DMS53 (cell line): ENCODE data around the gene IGFBP5.

Experiments
- DNase-seq: peaks from one replicate; lab custom pipeline; 2025; lab: John Stamatoyannopoulos, UW

Gene IGFBP5

GRCh38 chr2:216687646-216688045, 7.7 kb downstream of the IGFBP5 start:
- DNase-seq, result peak; percentile 25

- DNase-seq, result no peak
Observed at GRCh38 chr2:216687111-216687510, 8.2 kb downstream of the IGFBP5 start.

GRCh38 chr2:216685327-216685875, 9.9 kb downstream of the IGFBP5 start:
- no peak for DNase-seq

GRCh38 chr2:216683846-216684245, 11.5 kb downstream of the IGFBP5 start:
- peak; percentile 57 for DNase-seq

GRCh38 chr2:216681683-216682082, 13.7 kb downstream of the IGFBP5 start:
- DNase-seq, result no peak

- DNase-seq, result no peak
Observed at GRCh38 chr2:216680951-216681629, 14.3 kb downstream of the IGFBP5 start.

- DNase-seq, result no peak
Observed at GRCh38 chr2:216679658-216680024, 15.7 kb downstream of the IGFBP5 start.

- DNase-seq, result no peak
Observed at GRCh38 chr2:216678813-216679657, 16.3 kb downstream of the IGFBP5 start.

- no peak for DNase-seq
Observed at GRCh38 chr2:216678098-216678465, 17.3 kb downstream of the IGFBP5 start.

- DNase-seq, result no peak
Observed at GRCh38 chr2:216677439-216678097, 17.8 kb downstream of the IGFBP5 start.

- no peak for DNase-seq
Observed at GRCh38 chr2:216676630-216677029, 18.7 kb downstream of the IGFBP5 start.

- no peak for DNase-seq
Observed at GRCh38 chr2:216674376-216674775, 21.0 kb downstream of the IGFBP5 start.

- DNase-seq, result no peak
Observed at GRCh38 chr2:216673609-216674008, 21.7 kb downstream of the IGFBP5 start.

GRCh38 chr2:216673021-216673420, 22.3 kb downstream of the IGFBP5 start:
- no peak for DNase-seq

GRCh38 chr2:216672466-216672865, 22.9 kb downstream of the IGFBP5 start:
- no peak for DNase-seq

GRCh38 chr2:216671791-216672343, 23.5 kb downstream of the IGFBP5 start:
- no peak for DNase-seq

GRCh38 chr2:216671081-216671411, 24.3 kb downstream of the IGFBP5 start:
- no peak for DNase-seq

GRCh38 chr2:216670266-216671080, 24.9 kb downstream of the IGFBP5 start:
- DNase-seq, result no peak

GRCh38 chr2:216666461-216667233, 28.7 kb downstream of the IGFBP5 start:
- DNase-seq, result peak; percentile 73

GRCh38 chr2:216665717-216666116, 29.6 kb downstream of the IGFBP5 start:
- no peak for DNase-seq

GRCh38 chr2:216665242-216665641, 30.1 kb downstream of the IGFBP5 start:
- no peak for DNase-seq
